Fibroblast of lung (primary cell): Measurements from ENCODE around the gene FKBP15. TPM values are rescaled to one million over a fixed set of nuclear protein-coding genes. Genes with fewer than 3 reads are reported as not detected.
"Not testable (repeated sequence)": the region's sequence is repeated elsewhere in the genome, so short reads cannot be mapped to it uniquely, and the experiment has no call there.

Experiments
- DNase-seq, 2 donors: peaks; one replicate each; pipeline versions ENCODE4 v3.0.0 to v3.0.0-alpha.2; 2010; ENCODE audit warnings: low read depth in 2 of 2
- H2AFZ ChIP-seq: 2 replicates; pipeline ENCODE4 v1.5.1; 2012; ENCODE audit warnings: low read length, control low read depth, inconsistent platforms
- H3K27ac ChIP-seq: 2 replicates; pipeline ENCODE4 v1.5.1; 2011; ENCODE audit warnings: low read length, control low read depth; ENCODE audit not compliant: insufficient read depth
- H3K27me3 ChIP-seq: 2 replicates; pipeline ENCODE4 v1.5.1; 2011; ENCODE audit warnings: mild to moderate bottlenecking, low read length; ENCODE audit not compliant: control insufficient read depth, insufficient read depth
- H3K36me3 ChIP-seq: 2 replicates; pipeline ENCODE4 v1.5.1; 2011; ENCODE audit warnings: low read length; ENCODE audit not compliant: control insufficient read depth, insufficient read depth
- H3K4me1 ChIP-seq: 2 replicates; pipeline ENCODE4 v1.5.1; 2011; ENCODE audit warnings: low read length; ENCODE audit not compliant: control insufficient read depth, insufficient read depth; ENCODE audit errors: extremely low read depth
- H3K4me2 ChIP-seq: 2 replicates; pipeline ENCODE4 v1.5.1; 2011; ENCODE audit warnings: low read length, control low read depth; ENCODE audit not compliant: insufficient read depth; ENCODE audit errors: extremely low read depth
- H3K4me3 ChIP-seq, 4 experiments: fragments of 200-600 bp in 1 of 4; sonication (generic) in 1 of 4; replicated peaks in 1 of 4; 2 replicates each; pipeline ENCODE4 v1.5.1; 2011 to 2016; ENCODE audit warnings: low read length in 4 of 4, low read depth in 3 of 4, mild to moderate bottlenecking in 3 of 4, control low read depth in 2 of 4, inconsistent platforms in 1 of 4, mixed read lengths in 1 of 4; ENCODE audit not compliant: insufficient read depth in 1 of 4; ENCODE audit errors: control extremely low read depth in 1 of 4
- H3K79me2 ChIP-seq: 2 replicates; pipeline ENCODE4 v1.5.1; 2012; ENCODE audit warnings: mild to moderate bottlenecking, low read length, inconsistent platforms; ENCODE audit not compliant: control insufficient read depth, insufficient read depth
- H3K9ac ChIP-seq: 2 replicates; pipeline ENCODE4 v1.5.1; 2011; ENCODE audit warnings: mild to moderate bottlenecking, low read length, control low read depth; ENCODE audit not compliant: insufficient read depth
- H3K9me3 ChIP-seq: 2 replicates; pipeline ENCODE4 v1.5.1; 2012; ENCODE audit warnings: low read depth, low read length; ENCODE audit not compliant: control insufficient read depth, insufficient read depth
- H4K20me1 ChIP-seq: 2 replicates; pipeline ENCODE4 v1.5.1; 2011; ENCODE audit warnings: low read length; ENCODE audit not compliant: control insufficient read depth, insufficient read depth; ENCODE audit errors: extremely low read depth
- CTCF ChIP-seq, 2 donors: IDR thresholded peaks in 1 of 2; conservative IDR thresholded peaks in 1 of 2; 1 replicate in 1 of 2; 2 replicates in 1 of 2; pipeline ENCODE4 v1.5.1; 2011 to 2012; ENCODE audit warnings: low read length in 2 of 2, control low read depth in 1 of 2, inconsistent platforms in 1 of 2, low read depth in 1 of 2, mild to moderate bottlenecking in 1 of 2
- EZH2 ChIP-seq: IDR thresholded peaks from 2 replicates; pipeline ENCODE4 v1.5.1; 2012; ENCODE audit warnings: low read length, control low read depth, mild to moderate bottlenecking; ENCODE audit errors: missing control alignments
- polyA plus RNA-seq, 2 donors: library from polyadenylated mRNA; depleted of rRNA in 1 of 2; stranded (reverse) in 1 of 2; unstranded in 1 of 2; fragments of >200 nt; gene quantifications; 2 replicates each; pipeline ENCODE4 v1.2.1, GENCODE V29; 2011 to 2012; ENCODE audit warnings: missing spikeins in 1 of 2
- total RNA-seq: library from RNA; depleted of rRNA; stranded (reverse); fragments of >200 nt; gene quantifications from 2 replicates; pipeline ENCODE4 v1.2.1, GENCODE V29; 2014

FKBP15 gene
- total and polyA plus RNA-seq, 2 donors (not counting 1 experiment from before 2014, with no cell fraction given) = 21.0 to 25.3 TPM

DNA sequence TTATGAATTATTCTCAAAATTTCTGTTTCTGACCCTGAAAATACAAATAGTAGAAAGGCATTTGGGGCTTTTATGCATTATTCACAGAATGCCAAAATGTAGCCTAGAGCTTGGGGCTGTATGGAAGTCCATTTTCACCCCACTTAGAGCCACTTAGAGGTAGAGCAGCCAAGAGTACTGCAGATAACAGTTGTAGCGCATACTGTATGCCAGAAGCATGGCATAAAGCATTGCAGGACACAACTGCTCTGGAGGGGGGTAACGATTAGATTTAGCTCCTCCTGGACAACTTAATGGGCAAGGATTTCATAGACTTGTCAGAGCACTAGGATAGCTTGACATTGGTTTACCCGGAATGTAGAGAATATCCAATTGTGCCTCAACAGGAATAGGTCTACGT lies 15.9 kb upstream of the FKBP15 start:
- Histone ChIP-seq H3K4me1 (peaks cover 6% of the 10 kb centered on the region), H4K20me1 (no peaks in the 10 kb centered on the region), H3K27me3 (no peaks in the 10 kb centered on the region), H3K9me3 (no peaks in the 10 kb centered on the region), H3K79me2 (no peaks in the 10 kb centered on the region), H2AFZ (no peak overlapping the region), H3K27ac (no peak overlapping the region), H3K9ac (no peak overlapping the region), H3K36me3 (no peaks in the 10 kb centered on the region), H3K4me3 (no peak overlapping the region), H3K4me2 (no peak overlapping the region)
- DNase-seq = no peak
- TF ChIP-seq EZH2 = no peak
- TF ChIP-seq CTCF (conservative IDR thresholded peaks at IDR 0.05 in 1 of 2, IDR thresholded peaks at IDR 0.05 in 1 of 2; ENCODE audit: low read depth in 1 of 2, low read length in 2 of 2) = no peak

- not testable (repeated sequence) for H3K27me3 ChIP-seq, H3K36me3 ChIP-seq, H3K4me1 ChIP-seq, H3K4me2 ChIP-seq, H3K4me3 ChIP-seq, H4K20me1 ChIP-seq, H3K9me3 ChIP-seq, H3K79me2 ChIP-seq, H3K9ac ChIP-seq, H3K27ac ChIP-seq, H2AFZ ChIP-seq
- DNase-seq = peak; percentile 40 to 51
Observed at GRCh38 chr9:113235701-113236255, 14.7 kb upstream of the FKBP15 start.

DNA sequence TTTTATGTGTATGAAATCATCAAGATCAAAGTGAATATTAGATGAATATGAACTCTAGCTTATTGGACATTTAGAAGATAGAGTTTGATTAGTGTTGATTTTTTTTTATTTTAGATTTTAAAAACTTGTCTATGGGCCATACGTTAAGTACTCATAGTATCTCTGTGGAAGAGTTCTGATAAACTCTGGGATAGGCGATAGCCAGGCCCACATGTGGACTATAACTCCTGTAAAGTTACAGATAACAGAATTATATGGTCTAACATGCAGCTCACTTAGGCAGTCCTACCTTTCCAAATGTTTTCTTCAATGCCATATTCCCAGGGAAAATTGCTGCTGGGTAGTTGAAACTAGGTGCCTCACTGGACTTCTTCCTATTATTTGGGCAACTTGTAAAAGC lies 10.6 kb upstream of the FKBP15 start:
- Histone ChIP-seq H3K4me2 (no peak overlapping the region), H3K9ac (no peak overlapping the region), H3K27me3 (no peaks in the 10 kb centered on the region), H3K27ac (no peak overlapping the region), H3K4me3 (no peak overlapping the region), H3K36me3 (no peaks in the 10 kb centered on the region), H3K4me1 (peaks cover 6% of the 10 kb centered on the region), H2AFZ (no peak overlapping the region), H3K9me3 (no peaks in the 10 kb centered on the region), H4K20me1 (no peaks in the 10 kb centered on the region), H3K79me2 (no peaks in the 10 kb centered on the region)
- no peak for TF ChIP-seq CTCF (conservative IDR thresholded peaks at IDR 0.05 in 1 of 2, IDR thresholded peaks at IDR 0.05 in 1 of 2; ENCODE audit: low read depth in 1 of 2, low read length in 2 of 2)
- TF ChIP-seq EZH2 = no peak
- DNase-seq = no peak
